ENCODE measurements around the gene SIRT1.

- TF ChIP-seq, protein P1, sequence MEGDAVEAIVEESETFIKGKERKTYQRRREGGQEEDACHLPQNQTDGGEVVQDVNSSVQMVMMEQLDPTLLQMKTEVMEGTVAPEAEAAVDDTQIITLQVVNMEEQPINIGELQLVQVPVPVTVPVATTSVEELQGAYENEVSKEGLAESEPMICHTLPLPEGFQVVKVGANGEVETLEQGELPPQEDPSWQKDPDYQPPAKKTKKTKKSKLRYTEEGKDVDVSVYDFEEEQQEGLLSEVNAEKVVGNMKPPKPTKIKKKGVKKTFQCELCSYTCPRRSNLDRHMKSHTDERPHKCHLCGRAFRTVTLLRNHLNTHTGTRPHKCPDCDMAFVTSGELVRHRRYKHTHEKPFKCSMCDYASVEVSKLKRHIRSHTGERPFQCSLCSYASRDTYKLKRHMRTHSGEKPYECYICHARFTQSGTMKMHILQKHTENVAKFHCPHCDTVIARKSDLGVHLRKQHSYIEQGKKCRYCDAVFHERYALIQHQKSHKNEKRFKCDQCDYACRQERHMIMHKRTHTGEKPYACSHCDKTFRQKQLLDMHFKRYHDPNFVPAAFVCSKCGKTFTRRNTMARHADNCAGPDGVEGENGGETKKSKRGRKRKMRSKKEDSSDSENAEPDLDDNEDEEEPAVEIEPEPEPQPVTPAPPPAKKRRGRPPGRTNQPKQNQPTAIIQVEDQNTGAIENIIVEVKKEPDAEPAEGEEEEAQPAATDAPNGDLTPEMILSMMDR (IDR thresholded peaks at IDR 0.05), result no peak
- TF ChIP-seq FOXP1 (CRISPR knock-in tag; IDR thresholded peaks at IDR 0.05; ENCODE audit: borderline replicate concordance), result no peak
Observed at GRCh38 chr10:67893637-67894036, 9.2 kb downstream of the SIRT1 start.

All from WTC11 (cell line).